ENCODE measurements around the gene SCARF2. TPM values are rescaled to one million over a fixed set of nuclear protein-coding genes. Genes with fewer than 3 reads are reported as not detected.
"Not testable (repeated sequence)": the region's sequence is repeated elsewhere in the genome, so short reads cannot be mapped to it uniquely, and the experiment has no call there.

The SCARF2 gene
- total RNA-seq, 4 donors from 2014 or later: 3.4 to 15.9 (median 8.7) TPM

DNA sequence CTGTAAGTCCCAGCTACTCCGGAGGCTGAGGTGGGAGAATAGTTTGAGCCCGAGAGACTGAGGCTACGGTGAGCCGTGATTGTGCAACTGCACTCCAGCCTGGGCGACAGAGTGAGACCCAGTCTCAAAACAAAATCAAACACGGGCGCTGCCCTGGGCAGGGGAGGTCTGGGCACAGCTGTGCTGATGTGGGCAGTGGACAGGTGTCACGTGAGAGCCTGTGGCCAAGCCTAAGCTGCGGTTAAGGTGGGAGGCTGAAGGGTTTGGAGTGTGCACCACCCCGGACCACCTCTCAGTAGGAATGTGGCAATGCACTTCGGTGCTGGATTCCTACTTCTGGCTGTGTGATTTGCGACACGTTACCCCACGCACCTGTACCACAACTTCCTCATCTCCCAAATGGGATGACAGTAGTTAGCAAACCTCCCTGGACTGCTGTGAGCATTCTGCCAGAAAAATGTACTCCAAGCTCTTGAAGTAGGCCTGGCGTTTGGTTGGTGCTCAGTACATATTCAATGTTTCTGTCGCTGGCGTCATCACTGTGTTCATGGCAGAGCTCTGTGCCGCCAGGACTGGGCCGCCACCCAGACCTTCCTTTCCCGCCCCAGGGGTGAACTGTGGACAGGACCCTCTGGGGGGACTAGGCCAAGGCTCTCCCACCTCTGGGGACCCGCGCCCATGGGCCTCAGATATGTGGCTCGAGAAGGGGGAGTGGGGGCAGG, 44.5 kb downstream of the SCARF2 start:
- TF ChIP-seq, protein P1, sequence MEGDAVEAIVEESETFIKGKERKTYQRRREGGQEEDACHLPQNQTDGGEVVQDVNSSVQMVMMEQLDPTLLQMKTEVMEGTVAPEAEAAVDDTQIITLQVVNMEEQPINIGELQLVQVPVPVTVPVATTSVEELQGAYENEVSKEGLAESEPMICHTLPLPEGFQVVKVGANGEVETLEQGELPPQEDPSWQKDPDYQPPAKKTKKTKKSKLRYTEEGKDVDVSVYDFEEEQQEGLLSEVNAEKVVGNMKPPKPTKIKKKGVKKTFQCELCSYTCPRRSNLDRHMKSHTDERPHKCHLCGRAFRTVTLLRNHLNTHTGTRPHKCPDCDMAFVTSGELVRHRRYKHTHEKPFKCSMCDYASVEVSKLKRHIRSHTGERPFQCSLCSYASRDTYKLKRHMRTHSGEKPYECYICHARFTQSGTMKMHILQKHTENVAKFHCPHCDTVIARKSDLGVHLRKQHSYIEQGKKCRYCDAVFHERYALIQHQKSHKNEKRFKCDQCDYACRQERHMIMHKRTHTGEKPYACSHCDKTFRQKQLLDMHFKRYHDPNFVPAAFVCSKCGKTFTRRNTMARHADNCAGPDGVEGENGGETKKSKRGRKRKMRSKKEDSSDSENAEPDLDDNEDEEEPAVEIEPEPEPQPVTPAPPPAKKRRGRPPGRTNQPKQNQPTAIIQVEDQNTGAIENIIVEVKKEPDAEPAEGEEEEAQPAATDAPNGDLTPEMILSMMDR (IDR thresholded peaks at IDR 0.05): no peak
- no peak for TF ChIP-seq POLR2AphosphoS5 (IDR thresholded peaks at IDR 0.05)
- no peak for TF ChIP-seq EP300 (IDR thresholded peaks at IDR 0.05; ENCODE audit: low read depth)
- TF ChIP-seq POLR2A (IDR thresholded peaks at IDR 0.05): no peak
- Histone ChIP-seq H3K4me3 (peak overlapping the region in 3 of 4 donors; percentile 71 to 79 (median 75)), H3K9me3 (no peaks in the 10 kb centered on the region), H3K4me1 (peaks cover 2 to 19% (median 14%) of the 10 kb centered on the region in 4 donors), H3K36me3 (no peaks in the 10 kb centered on the region), H3K27ac (peak overlapping the region; percentile 68 to 82 (median 77)), H3K27me3 (no peaks in the 10 kb centered on the region)
- DNase-seq: no peak
- in situ Hi-C loops (cut with MboI; ENCODE audit: low pct_ligation_motif_present in 1 of 4, low pct_unique_long_range_greater_than_20kb in 1 of 4, low sequenced_read_pairs in 3 of 4) (no loop called here), intact Hi-C loops (cut with DNase I; ENCODE audit: low total_unique reads) (no loop called here)
- 96% methylated on average over 23 of the region's 23 CpGs; no CpG with 5 or more reads in 1 of the 2 donors for WGBS, 2 donors (ENCODE audit: low coverage in 1 of 2)

DNA sequence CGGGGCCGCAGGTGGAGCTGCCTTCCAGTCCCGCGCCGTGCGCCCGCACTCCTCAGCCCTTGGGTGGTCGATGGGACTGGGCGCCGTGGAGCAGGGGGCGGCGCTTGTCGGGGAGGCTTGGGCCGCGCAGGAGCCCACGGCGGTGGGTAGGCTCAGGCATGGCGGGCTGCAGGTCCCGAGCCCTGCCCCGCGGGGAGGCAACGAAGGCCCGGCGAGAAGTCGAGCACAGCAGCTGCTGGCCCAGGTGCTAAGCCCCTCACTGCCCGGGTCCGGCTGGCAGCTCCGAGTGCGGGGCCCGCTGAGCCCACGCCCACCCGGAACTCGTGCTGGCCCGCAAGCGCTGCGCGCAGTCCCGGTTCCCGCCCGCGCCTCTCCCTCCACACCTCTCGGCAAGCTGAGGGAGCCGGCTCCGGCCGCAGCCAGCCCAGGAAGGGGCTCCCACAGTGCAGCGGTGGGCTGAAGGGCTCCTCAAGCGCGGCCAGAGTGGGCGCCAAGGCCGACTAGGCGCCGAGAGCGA, 45.2 kb downstream of the SCARF2 start:
- intact Hi-C loops (cut with DNase I; ENCODE audit: low total_unique reads); DNase-seq; H3K9me3 ChIP-seq; in situ Hi-C loops (cut with MboI; ENCODE audit: low pct_ligation_motif_present in 1 of 4, low pct_unique_long_range_greater_than_20kb in 1 of 4, low sequenced_read_pairs in 3 of 4); H3K27me3 ChIP-seq; H3K4me3 ChIP-seq; H3K36me3 ChIP-seq; H3K27ac ChIP-seq: not testable (repeated sequence)
- 99% methylated on average over 16 of the region's 53 CpGs; no CpG with 5 or more reads in 1 of the 2 donors for WGBS, 2 donors (ENCODE audit: low coverage in 1 of 2)
- peaks cover 2 to 19% (median 14%) of the 10 kb centered on the region in 4 donors for H3K4me1 ChIP-seq

DNA sequence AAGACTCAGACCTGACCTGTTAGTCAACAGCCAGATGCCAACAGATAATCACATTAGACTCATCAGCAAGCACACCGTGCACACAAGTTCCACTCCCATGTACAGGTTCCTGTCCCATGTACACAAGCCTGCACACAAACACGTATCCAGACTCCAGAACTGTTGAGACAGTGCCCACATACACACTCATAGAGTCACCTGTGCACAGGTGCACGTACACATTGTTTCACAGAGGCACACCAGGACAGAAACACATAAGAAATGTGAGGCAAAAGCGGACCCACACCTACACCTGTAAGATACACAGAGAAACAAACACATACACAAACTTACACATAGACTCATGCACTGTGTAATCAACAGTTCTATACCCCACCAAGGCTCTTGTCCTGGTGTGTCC, 46.4 kb downstream of the SCARF2 start:
- in situ Hi-C loops (cut with MboI; ENCODE audit: low pct_ligation_motif_present in 1 of 4, low pct_unique_long_range_greater_than_20kb in 1 of 4, low sequenced_read_pairs in 3 of 4) (no loop called here), intact Hi-C loops (cut with DNase I; ENCODE audit: low total_unique reads) (no loop called here)
- Histone ChIP-seq H3K9me3 (no peaks in the 10 kb centered on the region), H3K27ac (no peak overlapping the region), H3K4me1 (peaks cover 2 to 19% (median 14%) of the 10 kb centered on the region in 4 donors), H3K36me3 (no peaks in the 10 kb centered on the region), H3K4me3 (no peak overlapping the region), H3K27me3 (peaks cover 10% of the 10 kb centered on the region)
- DNase-seq: no peak
- no peak for TF ChIP-seq POLR2A (IDR thresholded peaks at IDR 0.05)
- TF ChIP-seq, protein P1 (IDR thresholded peaks at IDR 0.05): no peak
- TF ChIP-seq EP300 (IDR thresholded peaks at IDR 0.05; ENCODE audit: low read depth): no peak
- TF ChIP-seq POLR2AphosphoS5 (IDR thresholded peaks at IDR 0.05): no peak
- WGBS, 2 donors (ENCODE audit: low coverage in 1 of 2): 76 to 80% methylated on average over 3 to 4 of the region's 4 CpGs

DNA sequence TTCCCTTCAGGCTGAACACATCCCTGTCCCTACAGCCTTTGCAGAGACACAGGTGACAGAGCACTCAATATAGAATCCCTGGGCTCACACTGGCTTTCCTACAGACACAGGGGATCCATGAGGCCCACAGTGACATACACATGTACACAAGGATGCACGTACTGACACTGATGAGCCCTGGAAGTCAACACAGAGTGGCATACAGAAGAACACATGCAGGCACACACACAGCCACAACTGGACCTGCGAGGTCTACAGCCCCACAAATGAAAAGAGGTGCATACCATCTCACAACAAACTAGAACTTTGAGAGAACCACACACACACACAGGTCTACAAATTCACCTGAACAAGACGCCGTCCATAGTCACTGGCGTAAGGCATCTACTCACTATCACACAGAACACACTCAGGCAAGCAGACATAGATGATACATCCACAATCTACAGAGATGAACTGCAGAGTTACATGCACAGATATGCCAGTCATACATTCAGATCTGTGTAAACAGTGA, 47.2 kb downstream of the SCARF2 start:
- Histone ChIP-seq H3K4me1 (peaks cover 0 to 16% (median 12%) of the 10 kb centered on the region in 4 donors), H3K27me3 (peaks cover 16% of the 10 kb centered on the region), H3K36me3 (no peaks in the 10 kb centered on the region), H3K27ac (no peak overlapping the region), H3K9me3 (no peaks in the 10 kb centered on the region), H3K4me3 (no peak overlapping the region)
- no peak for DNase-seq
- 87% methylated on average over 5 of the region's 5 CpGs; no CpG with 5 or more reads in 1 of the 2 donors for WGBS, 2 donors (ENCODE audit: low coverage in 1 of 2)
- in situ Hi-C loops (cut with MboI; ENCODE audit: low pct_ligation_motif_present in 1 of 4, low pct_unique_long_range_greater_than_20kb in 1 of 4, low sequenced_read_pairs in 3 of 4): no loop called here
- intact Hi-C loops (cut with DNase I; ENCODE audit: low total_unique reads): no loop called here
- TF ChIP-seq POLR2AphosphoS5 (IDR thresholded peaks at IDR 0.05): no peak
- no peak for TF ChIP-seq EP300 (IDR thresholded peaks at IDR 0.05; ENCODE audit: low read depth)
- TF ChIP-seq, protein P1 (IDR thresholded peaks at IDR 0.05): no peak
- TF ChIP-seq POLR2A (IDR thresholded peaks at IDR 0.05): no peak
